Fibroblast of skin of right biceps (primary cell): ENCODE data around the gene SPATA31A5.
"Not testable (repeated sequence)": the region's sequence is repeated elsewhere in the genome, so short reads cannot be mapped to it uniquely, and the experiment has no call there.

Source experiments
- DNase-seq: peaks from one replicate; pipeline ENCODE4 v3.0.0-alpha.2; 2013

The SPATA31A5 gene

GRCh38 chr9:60914107-60914506 lies at the start of gene SPATA31A5:
Gene SPATA31A5, plus strand, starts transcription at chr9:60914407. Its CDS starts 29 bp downstream, at chr9:60914436.
- DNase-seq, result not testable (repeated sequence)

GRCh38 chr9:60962990-60963350 lies 48.8 kb downstream of the SPATA31A5 start:
- not testable (repeated sequence) for DNase-seq

GRCh38 chr9:60966382-60966781 lies 52.2 kb downstream of the SPATA31A5 start:
- not testable (repeated sequence) for DNase-seq
